ENCODE measurements around the gene SUV39H2. TPM values are rescaled to one million over a fixed set of nuclear protein-coding genes. Genes with fewer than 3 reads are reported as not detected.
"Not testable (repeated sequence)": the region's sequence is repeated elsewhere in the genome, so short reads cannot be mapped to it uniquely, and the experiment has no call there.

Gene SUV39H2
- polyA plus RNA-seq, 4 donors: 2.7 to 10.8 (median 5.1) TPM

- Histone ChIP-seq H3K36me3 (ENCODE audit: control insufficient read depth in 3 of 3, insufficient read depth in 2 of 3, low read depth in 1 of 3, low read length in 3 of 3) (peaks cover 1 to 10% (median 7%) of the 10 kb centered on the region in 3 donors), H3K27ac (ENCODE audit: low read depth in 1 of 3, low read length in 2 of 3) (peak overlapping the region; percentile 80 to 97 (median 94)), H3K9me3 (ENCODE audit: control insufficient read depth in 2 of 2, insufficient read depth in 1 of 2, low read depth in 1 of 2, low read length in 1 of 2) (no peaks in the 10 kb centered on the region), H3K4me1 (ENCODE audit: control insufficient read depth in 3 of 3, insufficient read depth in 2 of 3, low read depth in 1 of 3, low read length in 2 of 3) (peaks cover 3 to 11% (median 6%) of the 10 kb centered on the region in 3 donors), H3K4me3 (ENCODE audit: low read depth in 1 of 3, low read length in 3 of 3) (no peak overlapping the region), H3K27me3 (ENCODE audit: control insufficient read depth in 3 of 3, insufficient read depth in 3 of 3, low read length in 3 of 3) (no peaks in the 10 kb centered on the region)
- WGBS, 3 donors: 4 to 68% (median 30%) methylated on average over 1 of the region's 1 CpG
- FAIRE-seq (no peak), DNase-seq (peak; percentile 89 to 98)
These were observed 17.9 kb upstream of the SUV39H2 start for GRCh38 chr10:14860791-14861190.

- 94 to 99% (median 99%) methylated on average over 6 of the region's 6 CpGs for WGBS, 3 donors
- not testable (repeated sequence) for DNase-seq; H3K27me3 ChIP-seq (ENCODE audit: control insufficient read depth in 3 of 3, insufficient read depth in 3 of 3, low read length in 3 of 3); FAIRE-seq; H3K9me3 ChIP-seq (ENCODE audit: control insufficient read depth in 2 of 2, insufficient read depth in 1 of 2, low read depth in 1 of 2, low read length in 1 of 2); H3K4me3 ChIP-seq (ENCODE audit: low read depth in 1 of 3, low read length in 3 of 3); H3K27ac ChIP-seq (ENCODE audit: low read depth in 1 of 3, low read length in 2 of 3)
- H3K36me3 ChIP-seq (ENCODE audit: control insufficient read depth in 3 of 3, insufficient read depth in 2 of 3, low read depth in 1 of 3, low read length in 3 of 3): peaks cover 5 to 16% (median 9%) of the 10 kb centered on the region in 3 donors
- peaks cover 3 to 11% (median 6%) of the 10 kb centered on the region in 3 donors for H3K4me1 ChIP-seq (ENCODE audit: control insufficient read depth in 3 of 3, insufficient read depth in 2 of 3, low read depth in 1 of 3, low read length in 2 of 3)
These were observed 14.2 kb upstream of the SUV39H2 start for GRCh38 chr10:14864466-14864865.

GRCh38 chr10:14864871-14865270 lies 13.8 kb upstream of the SUV39H2 start:
- Histone ChIP-seq H3K4me1 (ENCODE audit: control insufficient read depth in 3 of 3, insufficient read depth in 2 of 3, low read depth in 1 of 3, low read length in 2 of 3) (peaks cover 3 to 11% (median 6%) of the 10 kb centered on the region in 3 donors), H3K36me3 (ENCODE audit: control insufficient read depth in 3 of 3, insufficient read depth in 2 of 3, low read depth in 1 of 3, low read length in 3 of 3) (peaks cover 7 to 16% (median 12%) of the 10 kb centered on the region in 3 donors)
- not testable (repeated sequence) for FAIRE-seq; H3K27ac ChIP-seq (ENCODE audit: low read depth in 1 of 3, low read length in 2 of 3); H3K27me3 ChIP-seq (ENCODE audit: control insufficient read depth in 3 of 3, insufficient read depth in 3 of 3, low read length in 3 of 3); H3K9me3 ChIP-seq (ENCODE audit: control insufficient read depth in 2 of 2, insufficient read depth in 1 of 2, low read depth in 1 of 2, low read length in 1 of 2); H3K4me3 ChIP-seq (ENCODE audit: low read depth in 1 of 3, low read length in 3 of 3); DNase-seq
- WGBS, 3 donors: 91 to 96% (median 93%) methylated on average over 3 of the region's 3 CpGs

GRCh38 chr10:14873090-14873760 lies 5.4 kb upstream of the SUV39H2 start:
- Histone ChIP-seq H3K27me3 (ENCODE audit: control insufficient read depth in 3 of 3, insufficient read depth in 3 of 3, low read length in 3 of 3) (no peaks in the 10 kb centered on the region), H3K4me3 (ENCODE audit: low read depth in 1 of 3, low read length in 3 of 3) (no peak overlapping the region), H3K9me3 (ENCODE audit: control insufficient read depth in 2 of 2, insufficient read depth in 1 of 2, low read depth in 1 of 2, low read length in 1 of 2) (no peaks in the 10 kb centered on the region), H3K36me3 (ENCODE audit: control insufficient read depth in 3 of 3, insufficient read depth in 2 of 3, low read depth in 1 of 3, low read length in 3 of 3) (peaks cover 3 to 19% (median 6%) of the 10 kb centered on the region in 3 donors), H3K27ac (ENCODE audit: low read depth in 1 of 3, low read length in 2 of 3) (no peak overlapping the region), H3K4me1 (ENCODE audit: control insufficient read depth in 3 of 3, insufficient read depth in 2 of 3, low read depth in 1 of 3, low read length in 2 of 3) (peaks cover 0 to 5% (median 0%) of the 10 kb centered on the region in 3 donors)
- FAIRE-seq: no peak
- WGBS, 3 donors: 62 to 67% (median 65%) methylated on average over 2 of the region's 2 CpGs
- no peak for DNase-seq

- DNase-seq (no peak), FAIRE-seq (no peak)
- no peaks in the 10 kb centered on the region for H3K27me3 ChIP-seq (ENCODE audit: control insufficient read depth in 3 of 3, insufficient read depth in 3 of 3, low read length in 3 of 3)
- H3K4me3 ChIP-seq (ENCODE audit: low read depth in 1 of 3, low read length in 3 of 3): no peak overlapping the region
- no peaks in the 10 kb centered on the region for H3K9me3 ChIP-seq (ENCODE audit: control insufficient read depth in 2 of 2, insufficient read depth in 1 of 2, low read depth in 1 of 2, low read length in 1 of 2)
- H3K4me1 ChIP-seq (ENCODE audit: control insufficient read depth in 3 of 3, insufficient read depth in 2 of 3, low read depth in 1 of 3, low read length in 2 of 3): peaks cover 0 to 5% (median 2%) of the 10 kb centered on the region in 3 donors
- H3K36me3 ChIP-seq (ENCODE audit: control insufficient read depth in 3 of 3, insufficient read depth in 2 of 3, low read depth in 1 of 3, low read length in 3 of 3): peaks cover 0 to 12% (median 0%) of the 10 kb centered on the region in 3 donors
- 95 to 96% (median 96%) methylated on average over 12 of the region's 12 CpGs for WGBS, 3 donors
- H3K27ac ChIP-seq (ENCODE audit: low read depth in 1 of 3, low read length in 2 of 3): no peak overlapping the region
These were observed 2.7 kb upstream of the SUV39H2 start for GRCh38 chr10:14875941-14876340.

- no peaks in the 10 kb centered on the region for H3K27me3 ChIP-seq (ENCODE audit: control insufficient read depth in 3 of 3, insufficient read depth in 3 of 3, low read length in 3 of 3)
- no peaks in the 10 kb centered on the region for H3K9me3 ChIP-seq (ENCODE audit: control insufficient read depth in 2 of 2, insufficient read depth in 1 of 2, low read depth in 1 of 2, low read length in 1 of 2)
- H3K4me3 ChIP-seq (ENCODE audit: low read depth in 1 of 3, low read length in 3 of 3): no peak overlapping the region
- FAIRE-seq (no peak), DNase-seq (no peak)
- H3K27ac ChIP-seq (ENCODE audit: low read depth in 1 of 3, low read length in 2 of 3): peak overlapping the region in 1 of 3 donors; percentile 99
- peaks cover 0 to 5% (median 2%) of the 10 kb centered on the region in 3 donors for H3K4me1 ChIP-seq (ENCODE audit: control insufficient read depth in 3 of 3, insufficient read depth in 2 of 3, low read depth in 1 of 3, low read length in 2 of 3)
- H3K36me3 ChIP-seq (ENCODE audit: control insufficient read depth in 3 of 3, insufficient read depth in 2 of 3, low read depth in 1 of 3, low read length in 3 of 3): peaks cover 0 to 12% (median 0%) of the 10 kb centered on the region in 3 donors
- 92 to 96% (median 93%) methylated on average over 9 of the region's 9 CpGs for WGBS, 3 donors
These were observed 1.9 kb upstream of the SUV39H2 start for GRCh38 chr10:14876764-14877163.

GRCh38 chr10:14879124-14879927 lies 660 bp downstream of the SUV39H2 start:
- peak overlapping the region in 2 of 3 donors; percentile 17 to 99 for H3K27ac ChIP-seq (ENCODE audit: low read depth in 1 of 3, low read length in 2 of 3)

GRCh38 chr10:14879928-14880193 lies 1.2 kb downstream of the SUV39H2 start:
- Histone ChIP-seq H3K27ac (ENCODE audit: low read depth in 1 of 3, low read length in 2 of 3) (no peak overlapping the region), H3K4me3 (ENCODE audit: low read depth in 1 of 3, low read length in 3 of 3) (peak overlapping the region in 2 of 3 donors; percentile 68 to 71), H3K36me3 (ENCODE audit: control insufficient read depth in 3 of 3, insufficient read depth in 2 of 3, low read depth in 1 of 3, low read length in 3 of 3) (peaks cover 0 to 6% (median 0%) of the 10 kb centered on the region in 3 donors), H3K27me3 (ENCODE audit: control insufficient read depth in 3 of 3, insufficient read depth in 3 of 3, low read length in 3 of 3) (no peaks in the 10 kb centered on the region), H3K4me1 (ENCODE audit: control insufficient read depth in 3 of 3, insufficient read depth in 2 of 3, low read depth in 1 of 3, low read length in 2 of 3) (peaks cover 0 to 5% (median 2%) of the 10 kb centered on the region in 3 donors), H3K9me3 (ENCODE audit: control insufficient read depth in 2 of 2, insufficient read depth in 1 of 2, low read depth in 1 of 2, low read length in 1 of 2) (no peaks in the 10 kb centered on the region)
- DNase-seq (no peak), FAIRE-seq (no peak)
- 1 to 2% (median 1%) methylated on average over 5 of the region's 5 CpGs for WGBS, 3 donors

More at GRCh38 chr10:14879124-14879927, 660 bp downstream of the SUV39H2 start:
- Histone ChIP-seq H3K4me3 (ENCODE audit: low read depth in 1 of 3, low read length in 3 of 3) (peak overlapping the region; percentile 68 to 92 (median 71)), H3K36me3 (ENCODE audit: control insufficient read depth in 3 of 3, insufficient read depth in 2 of 3, low read depth in 1 of 3, low read length in 3 of 3) (peaks cover 0 to 6% (median 0%) of the 10 kb centered on the region in 3 donors), H3K9me3 (ENCODE audit: control insufficient read depth in 2 of 2, insufficient read depth in 1 of 2, low read depth in 1 of 2, low read length in 1 of 2) (no peaks in the 10 kb centered on the region), H3K4me1 (ENCODE audit: control insufficient read depth in 3 of 3, insufficient read depth in 2 of 3, low read depth in 1 of 3, low read length in 2 of 3) (peaks cover 0 to 5% (median 2%) of the 10 kb centered on the region in 3 donors), H3K27me3 (ENCODE audit: control insufficient read depth in 3 of 3, insufficient read depth in 3 of 3, low read length in 3 of 3) (no peaks in the 10 kb centered on the region)
- peak in 1 of 2 donors; percentile 20 for DNase-seq
- WGBS, 3 donors: 0 to 1% (median 0%) methylated on average over 56 to 60 of the region's 60 CpGs
- FAIRE-seq: no peak

Measured in small intestine (tissue), 7 donors.